ENCODE results near the gene CACNA1B. TPM values are rescaled to one million over a fixed set of nuclear protein-coding genes. Genes with fewer than 3 reads are reported as not detected.

CACNA1B gene
- total RNA-seq, 2 donors from 2014 or later: 0.02 to 0.07 TPM

- Mint-ChIP-seq H3K27me3 (ENCODE audit: low read depth) (peaks cover 6% of the 10 kb centered on the region), H3K4me1 (ENCODE audit: low read depth) (no peaks in the 10 kb centered on the region), H3K4me3 (no peak overlapping the region), H3K27ac (no peak overlapping the region), H3K36me3 (ENCODE audit: insufficient read depth in 2 of 2) (no peaks in the 10 kb centered on the region), H3K9me3 (no peaks in the 10 kb centered on the region)
- no peak for DNase-seq
- no peak for ATAC-seq (replicated peaks in 1 of 2)
These were observed 94.9 kb downstream of the CACNA1B start for GRCh38 chr9:137972355-137972987.

GRCh38 chr9:137972988-137973470 lies 95.4 kb downstream of the CACNA1B start:
- Mint-ChIP-seq H3K4me3 (no peak overlapping the region), H3K9me3 (no peaks in the 10 kb centered on the region), H3K4me1 (ENCODE audit: low read depth) (no peaks in the 10 kb centered on the region), H3K27me3 (ENCODE audit: low read depth) (peaks cover 6% of the 10 kb centered on the region), H3K36me3 (ENCODE audit: insufficient read depth in 2 of 2) (no peaks in the 10 kb centered on the region), H3K27ac (no peak overlapping the region)
- no peak for ATAC-seq (replicated peaks in 1 of 2)
- no peak for DNase-seq

GRCh38 chr9:137973829-137974416 lies 96.3 kb downstream of the CACNA1B start:
- Mint-ChIP-seq H3K4me1 (ENCODE audit: low read depth) (no peaks in the 10 kb centered on the region), H3K9me3 (no peaks in the 10 kb centered on the region), H3K27ac (no peak overlapping the region), H3K36me3 (ENCODE audit: insufficient read depth in 2 of 2) (no peaks in the 10 kb centered on the region), H3K27me3 (ENCODE audit: low read depth) (peaks cover 6% of the 10 kb centered on the region), H3K4me3 (no peak overlapping the region)
- DNase-seq (no peak), ATAC-seq (replicated peaks in 1 of 2) (no peak)

GRCh38 chr9:137974746-137975526 lies 97.4 kb downstream of the CACNA1B start:
- H3K9me3 Mint-ChIP-seq: no peaks in the 10 kb centered on the region
- DNase-seq (no peak), ATAC-seq (replicated peaks in 1 of 2) (no peak)
- H3K4me1 Mint-ChIP-seq (ENCODE audit: low read depth): no peaks in the 10 kb centered on the region
- no peaks in the 10 kb centered on the region for H3K36me3 Mint-ChIP-seq (ENCODE audit: insufficient read depth in 2 of 2)
- H3K4me3 Mint-ChIP-seq: no peak overlapping the region
- H3K27ac Mint-ChIP-seq: no peak overlapping the region
- peaks cover 6% of the 10 kb centered on the region for H3K27me3 Mint-ChIP-seq (ENCODE audit: low read depth)

GRCh38 chr9:137975527-137975913 lies 97.9 kb downstream of the CACNA1B start:
- DNase-seq (no peak), ATAC-seq (replicated peaks in 1 of 2) (no peak)
- Mint-ChIP-seq H3K27ac (no peak overlapping the region), H3K27me3 (ENCODE audit: low read depth) (peaks cover 3% of the 10 kb centered on the region), H3K9me3 (no peaks in the 10 kb centered on the region), H3K36me3 (ENCODE audit: insufficient read depth in 2 of 2) (no peaks in the 10 kb centered on the region), H3K4me1 (ENCODE audit: low read depth) (no peaks in the 10 kb centered on the region), H3K4me3 (no peak overlapping the region)

GRCh38 chr9:137975936-137976565 lies 98.5 kb downstream of the CACNA1B start:
- no peak for DNase-seq
- Mint-ChIP-seq H3K4me1 (ENCODE audit: low read depth) (no peaks in the 10 kb centered on the region), H3K27ac (no peak overlapping the region), H3K4me3 (no peak overlapping the region), H3K36me3 (ENCODE audit: insufficient read depth in 2 of 2) (no peaks in the 10 kb centered on the region), H3K27me3 (ENCODE audit: low read depth) (no peaks in the 10 kb centered on the region), H3K9me3 (no peaks in the 10 kb centered on the region)
- no peak for ATAC-seq (replicated peaks in 1 of 2)

GRCh38 chr9:137977571-137978261 lies 100.1 kb downstream of the CACNA1B start:
- Mint-ChIP-seq H3K27ac (no peak overlapping the region), H3K4me1 (ENCODE audit: low read depth) (no peaks in the 10 kb centered on the region), H3K9me3 (no peaks in the 10 kb centered on the region), H3K27me3 (ENCODE audit: low read depth) (no peaks in the 10 kb centered on the region), H3K4me3 (no peak overlapping the region), H3K36me3 (ENCODE audit: insufficient read depth in 2 of 2) (no peaks in the 10 kb centered on the region)
- ATAC-seq (replicated peaks in 1 of 2) (no peak), DNase-seq (no peak)

- ATAC-seq (replicated peaks in 1 of 2): no peak
- H3K36me3 Mint-ChIP-seq (ENCODE audit: insufficient read depth in 2 of 2): no peaks in the 10 kb centered on the region
These were observed 100.7 kb downstream of the CACNA1B start for GRCh38 chr9:137978262-137978714.

GRCh38 chr9:137982200-137982599 lies 104.6 kb downstream of the CACNA1B start:
- H3K36me3 Mint-ChIP-seq (ENCODE audit: insufficient read depth in 2 of 2): no peaks in the 10 kb centered on the region
- H3K9me3 Mint-ChIP-seq: no peaks in the 10 kb centered on the region
- no peak overlapping the region for H3K4me3 Mint-ChIP-seq
- no peak for ATAC-seq (replicated peaks in 1 of 2)
- H3K4me1 Mint-ChIP-seq (ENCODE audit: low read depth): no peaks in the 10 kb centered on the region
- H3K27ac Mint-ChIP-seq: no peak overlapping the region
- no peaks in the 10 kb centered on the region for H3K27me3 Mint-ChIP-seq (ENCODE audit: low read depth)
- no peak for DNase-seq

More at GRCh38 chr9:137978262-137978714, 100.7 kb downstream of the CACNA1B start:
- Mint-ChIP-seq H3K9me3 (no peaks in the 10 kb centered on the region), H3K27ac (no peak overlapping the region), H3K4me3 (no peak overlapping the region), H3K27me3 (ENCODE audit: low read depth) (no peaks in the 10 kb centered on the region), H3K4me1 (ENCODE audit: low read depth) (no peaks in the 10 kb centered on the region)
- no peak for DNase-seq

GRCh38 chr9:137984005-137984404 lies 106.4 kb downstream of the CACNA1B start:
- Mint-ChIP-seq H3K4me1 (ENCODE audit: low read depth) (no peaks in the 10 kb centered on the region), H3K9me3 (no peaks in the 10 kb centered on the region), H3K27ac (no peak overlapping the region), H3K36me3 (ENCODE audit: insufficient read depth in 2 of 2) (no peaks in the 10 kb centered on the region), H3K27me3 (ENCODE audit: low read depth) (peaks cover 8% of the 10 kb centered on the region), H3K4me3 (no peak overlapping the region)
- ATAC-seq (replicated peaks in 1 of 2): no peak
- DNase-seq: no peak

GRCh38 chr9:137984520-137985257 lies 107.1 kb downstream of the CACNA1B start:
- no peak for DNase-seq
- H3K4me1 Mint-ChIP-seq (ENCODE audit: low read depth): no peaks in the 10 kb centered on the region
- H3K4me3 Mint-ChIP-seq: no peak overlapping the region
- ATAC-seq (replicated peaks in 1 of 2): no peak
- H3K27me3 Mint-ChIP-seq (ENCODE audit: low read depth): peaks cover 15% of the 10 kb centered on the region
- no peak overlapping the region for H3K27ac Mint-ChIP-seq
- H3K9me3 Mint-ChIP-seq: no peaks in the 10 kb centered on the region
- H3K36me3 Mint-ChIP-seq (ENCODE audit: insufficient read depth in 2 of 2): no peaks in the 10 kb centered on the region

- Mint-ChIP-seq H3K27ac (no peak overlapping the region), H3K4me1 (ENCODE audit: low read depth) (no peaks in the 10 kb centered on the region), H3K36me3 (ENCODE audit: insufficient read depth in 2 of 2) (no peaks in the 10 kb centered on the region), H3K4me3 (no peak overlapping the region), H3K9me3 (no peaks in the 10 kb centered on the region), H3K27me3 (ENCODE audit: low read depth) (peaks cover 20% of the 10 kb centered on the region)
- ATAC-seq (replicated peaks in 1 of 2) (no peak), DNase-seq (no peak)
These were observed 108.1 kb downstream of the CACNA1B start for GRCh38 chr9:137985637-137986071.

Measured in activated T-cell treated with anti-CD3 and anti-CD28 coated beads, Interleukin-2, amount 50 U/mL, for 72 hours (primary cell).